ENCODE measurements around the gene CDK5RAP3. TPM values are rescaled to one million over a fixed set of nuclear protein-coding genes. Genes with fewer than 3 reads are reported as not detected.

Gene CDK5RAP3
- total and polyA plus RNA-seq, 2 donors (not counting 3 experiments of a cell fraction or from before 2014, with no cell fraction given), result 109 to 139 TPM

DNA sequence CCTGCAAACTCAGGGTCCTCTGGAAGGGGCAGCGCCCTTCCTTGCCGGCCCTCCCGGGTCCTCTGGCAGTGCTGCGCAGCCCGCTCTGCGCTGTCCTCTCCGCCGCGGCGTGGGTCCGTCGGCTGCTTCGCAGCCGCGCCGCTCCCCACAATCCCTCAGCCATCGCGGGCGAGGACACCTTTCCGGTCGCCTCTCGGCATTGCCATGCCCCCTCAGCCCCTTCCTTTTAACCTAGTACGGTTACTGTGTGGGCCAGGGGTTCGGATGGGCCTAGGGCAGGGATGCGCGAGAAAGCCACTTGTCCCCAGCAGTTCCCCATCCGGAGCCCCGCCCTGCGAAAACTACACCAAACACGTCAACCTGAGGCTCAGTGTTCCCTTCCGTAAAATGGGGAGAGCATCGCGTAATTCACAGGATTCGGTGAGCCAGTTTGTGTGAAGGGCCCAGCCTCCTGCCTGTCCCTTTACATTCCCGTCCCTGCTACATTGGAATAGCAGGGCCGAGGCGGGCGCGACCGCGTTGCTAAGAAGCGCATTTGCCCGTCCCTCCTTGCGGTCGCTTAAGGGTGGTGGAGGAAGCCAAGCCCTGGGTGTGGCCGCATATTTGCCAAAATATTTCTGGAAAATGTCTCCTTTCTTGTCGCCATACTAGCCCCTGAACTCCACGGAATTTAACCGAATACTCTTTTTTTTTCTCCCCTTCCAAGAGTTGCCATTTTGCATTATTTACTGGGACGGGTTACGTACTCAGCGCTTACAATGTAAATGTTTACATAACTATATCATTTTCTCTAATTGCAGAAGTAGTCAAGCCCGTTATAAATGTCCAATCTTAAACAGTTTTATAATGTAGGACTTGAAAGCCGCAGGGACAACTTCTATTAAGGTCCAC is 53.5 kb downstream of the CDK5RAP3 start:
- Histone ChIP-seq H2AFZ (ENCODE audit: low read depth, low read length) (peak overlapping the region; percentile 63), H3K4me1 (ENCODE audit: control insufficient read depth, extremely low read depth, insufficient read depth, low read length) (peaks cover 26% of the 10 kb centered on the region), H3K79me2 (ENCODE audit: control insufficient read depth, insufficient read depth, low read length) (no peaks in the 10 kb centered on the region), H3K9ac (replicated peaks; ENCODE audit: extremely low read depth, insufficient read depth, low read length) (peak overlapping the region; percentile 0), H3K9me1 (replicated peaks; ENCODE audit: control insufficient read depth, extremely low read depth, insufficient read depth, low read length) (no peaks in the 10 kb centered on the region), H3K27ac (ENCODE audit: insufficient read depth, low read depth, low read length) (no peak overlapping the region), H3K27me3 (ENCODE audit: control insufficient read depth in 2 of 2, insufficient read depth in 2 of 2, low read length in 2 of 2) (no peaks in the 10 kb centered on the region), H3K9me3 (replicated peaks; ENCODE audit: control insufficient read depth, insufficient read depth, low read length) (no peaks in the 10 kb centered on the region), H4K20me1 (replicated peaks; ENCODE audit: control insufficient read depth, extremely low read depth, insufficient read depth, low read length) (no peaks in the 10 kb centered on the region), H3K4me3 (replicated peaks in 1 of 3; ENCODE audit: insufficient read depth in 1 of 3, low read depth in 1 of 3, low read length in 3 of 3) (peak overlapping the region; percentile 7 to 55 (median 15)), H3K4me2 (ENCODE audit: insufficient read depth, low read length) (peak overlapping the region; percentile 86), H3K36me3 (ENCODE audit: control insufficient read depth in 2 of 2, extremely low read depth in 1 of 2, insufficient read depth in 2 of 2, low read length in 2 of 2) (no peaks in the 10 kb centered on the region)
- POLR2A ChIA-PET, result interaction anchor here (1.0 kb wide), 2 partner anchors 24 to 71 kb away, joined by 3 to 5 read pairs; partner anchors contain the start of gene NFE2L1
- BruUV-seq (replicated peaks), result no TSS peak
- intact Hi-C loops (cut with micrococcal nuclease) (loop anchor here (1.0 to 10.0 kb wide), 9 partner anchors 24 to 594 kb away; partner anchors contain the start of genes CBX1 and NFE2L1), dilution Hi-C loops (cut with MboI; ENCODE audit: extremely low pct_ligation_motif_present, low sequenced_read_pairs) (no loop called here)
- DNase-seq (ENCODE audit: low read depth, low spot score) (no peak), FAIRE-seq (peak; percentile 72)
- no peak for TF ChIP-seq JUN (IDR thresholded peaks at IDR 0.05; ENCODE audit: borderline replicate concordance, insufficient read depth, insufficient read length, low read depth)
- no peak for TF ChIP-seq GATA2 (IDR thresholded peaks at IDR 0.05; ENCODE audit: insufficient read depth, insufficient read length, low read depth, low read length)
- no peak for TF ChIP-seq FOS (IDR thresholded peaks at IDR 0.05; ENCODE audit: borderline replicate concordance, insufficient read depth, low read length)
- no peak for TF ChIP-seq POLR2A (IDR thresholded peaks at IDR 0.05; ENCODE audit: low read depth, low read length)
- CTCF ChIA-PET, result interaction anchor here (0.8 to 7.3 kb wide), 23 partner anchors 19 to 928 kb away, joined by 3 to 210 read pairs (median 5); partner anchors contain the start of genes CDK5RAP3, NFE2L1 and SNX11
